Stimulated activated CD8-positive, alpha-beta memory T cell treated with anti-CD3 and anti-CD28 coated beads, Interleukin-15, amount 100 ng/mL, for 4 hours (primary cell): ENCODE data around the gene CAT.
"Not testable (repeated sequence)": the region's sequence is repeated elsewhere in the genome, so short reads cannot be mapped to it uniquely, and the experiment has no call there.

ENCODE experiments used
- DNase-seq, 2 donors: peaks; one replicate each; pipeline ENCODE4 v3.0.0-alpha.2; 2020; ENCODE audit warnings: low read depth in 2 of 2

Gene CAT

DNA sequence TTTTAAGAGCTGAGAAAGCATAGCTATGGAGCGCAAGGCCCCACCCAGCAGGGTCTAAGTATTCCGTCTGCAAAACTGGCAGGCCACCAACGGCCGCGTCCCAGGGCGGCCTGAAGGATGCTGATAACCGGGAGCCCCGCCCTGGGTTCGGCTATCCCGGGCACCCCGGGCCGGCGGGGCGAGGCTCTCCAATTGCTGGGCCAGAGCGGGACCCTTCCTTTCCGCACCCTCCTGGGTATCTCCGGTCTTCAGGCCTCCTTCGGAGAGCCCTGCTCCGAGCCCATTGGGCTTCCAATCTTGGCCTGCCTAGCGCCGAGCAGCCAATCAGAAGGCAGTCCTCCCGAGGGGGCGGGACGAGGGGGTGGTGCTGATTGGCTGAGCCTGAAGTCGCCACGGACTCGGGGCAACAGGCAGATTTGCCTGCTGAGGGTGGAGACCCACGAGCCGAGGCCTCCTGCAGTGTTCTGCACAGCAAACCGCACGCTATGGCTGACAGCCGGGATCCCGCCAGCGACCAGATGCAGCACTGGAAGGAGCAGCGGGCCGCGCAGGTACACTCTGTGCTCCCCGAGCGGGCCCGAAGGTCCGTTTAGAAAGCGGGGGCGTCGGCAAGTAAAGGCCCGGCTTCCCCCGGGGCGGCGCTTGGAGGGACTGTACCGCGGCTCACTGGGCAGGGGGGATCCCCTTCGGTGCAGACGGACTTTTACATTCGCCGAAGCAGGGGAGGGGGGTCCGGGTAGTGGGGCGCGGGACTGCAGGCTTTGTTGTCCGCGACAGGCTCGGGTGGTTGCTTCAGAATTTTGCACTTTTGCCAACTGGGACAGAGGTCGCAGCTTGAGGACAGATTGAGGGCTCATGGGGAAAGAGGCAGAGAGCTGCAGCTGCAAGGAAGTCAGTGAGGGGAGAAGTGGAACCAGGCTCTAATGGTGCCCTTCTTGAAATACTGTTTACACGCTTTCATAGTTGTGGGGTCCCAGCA, at the start of gene CAT:
TSS of gene CAT (plus strand) at position 406 of the 979 bp plus-strand sequence. CDS start at position 486, 80 bp downstream.
- peak; percentile 93 to 95 for DNase-seq

GRCh38 chr11:34394771-34395300, 43.9 kb upstream of the CAT start:
- no peak for DNase-seq

GRCh38 chr11:34395916-34396550, 42.7 kb upstream of the CAT start:
- no peak for DNase-seq

DNA sequence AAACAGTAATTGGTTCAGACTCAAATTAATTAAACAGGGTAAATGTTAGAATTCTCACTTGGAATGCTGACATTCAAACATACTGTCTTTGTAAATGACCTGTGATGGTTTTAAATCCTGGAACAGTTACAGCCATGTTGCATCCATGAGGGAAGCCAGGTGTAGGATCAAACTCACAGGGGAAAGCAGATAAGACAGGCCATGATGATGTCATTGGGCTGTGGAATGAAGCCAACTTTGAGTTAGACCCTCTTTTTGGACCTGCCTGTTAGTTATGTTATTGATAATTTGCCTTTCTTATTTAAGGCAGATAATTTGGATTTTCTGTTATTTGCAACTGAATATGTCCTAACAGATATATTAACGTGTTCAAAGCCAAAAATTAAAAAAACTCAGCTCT, 41.6 kb upstream of the CAT start:
- DNase-seq, result no peak

GRCh38 chr11:34397811-34398210, 40.9 kb upstream of the CAT start:
- DNase-seq, result no peak

DNA sequence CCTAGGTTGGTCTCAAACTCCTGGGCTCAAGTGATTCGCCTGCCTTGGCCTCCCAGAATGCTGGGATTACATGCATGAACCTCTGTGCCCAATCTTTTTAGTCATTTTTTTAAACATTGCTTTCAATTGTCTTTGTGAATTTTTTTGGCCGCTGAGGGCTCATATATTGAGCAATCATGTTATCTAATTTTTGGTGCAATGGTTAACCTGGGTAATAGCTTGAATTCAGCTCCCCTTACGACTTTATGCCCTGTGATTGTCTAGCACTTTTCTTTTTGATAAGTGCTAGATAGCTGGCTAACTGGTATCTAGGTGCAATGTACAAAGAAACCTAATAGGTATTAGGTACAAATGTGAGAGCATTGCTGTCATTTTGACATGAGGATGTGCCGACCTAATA, 35.3 kb upstream of the CAT start:
- no peak for DNase-seq

GRCh38 chr11:34404280-34404679, 34.5 kb upstream of the CAT start:
- DNase-seq, result no peak

DNA sequence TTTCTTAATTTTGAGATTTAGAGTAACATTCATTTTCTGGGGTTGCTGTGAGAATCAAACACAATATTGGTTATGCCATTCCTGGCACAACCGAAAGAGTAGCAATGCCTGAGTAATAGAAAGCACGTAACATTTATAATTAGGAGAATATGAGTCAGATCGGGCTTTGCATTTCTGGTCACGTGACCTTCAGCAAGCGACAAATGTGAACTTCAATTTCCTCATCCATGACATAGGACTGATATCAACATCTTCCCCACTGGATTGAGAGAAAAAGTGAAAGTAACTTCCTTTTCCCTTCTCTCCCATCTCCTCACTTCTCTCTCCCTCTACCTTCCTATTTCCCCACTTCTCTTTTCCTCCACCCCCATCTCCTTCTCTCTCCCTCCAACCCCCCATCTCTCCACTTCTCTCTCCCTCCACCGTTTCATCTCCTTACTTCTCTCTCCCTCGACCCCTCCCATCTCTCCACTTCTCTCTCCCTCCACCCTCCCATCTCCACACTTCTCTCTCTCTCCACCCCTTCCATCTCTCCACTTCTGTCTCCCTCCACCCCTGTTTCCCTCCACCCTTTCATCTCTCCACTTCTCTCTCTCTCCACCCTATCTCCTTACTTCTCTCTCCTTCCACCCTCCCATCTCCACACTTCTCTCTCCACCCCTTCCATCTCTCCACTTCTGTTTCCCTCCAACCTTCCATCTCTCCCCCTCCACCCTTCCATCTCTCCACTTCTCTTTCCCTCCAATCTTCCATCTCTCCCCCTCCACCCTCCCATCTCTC, 33.5 kb upstream of the CAT start:
- DNase-seq, result no peak

DNA sequence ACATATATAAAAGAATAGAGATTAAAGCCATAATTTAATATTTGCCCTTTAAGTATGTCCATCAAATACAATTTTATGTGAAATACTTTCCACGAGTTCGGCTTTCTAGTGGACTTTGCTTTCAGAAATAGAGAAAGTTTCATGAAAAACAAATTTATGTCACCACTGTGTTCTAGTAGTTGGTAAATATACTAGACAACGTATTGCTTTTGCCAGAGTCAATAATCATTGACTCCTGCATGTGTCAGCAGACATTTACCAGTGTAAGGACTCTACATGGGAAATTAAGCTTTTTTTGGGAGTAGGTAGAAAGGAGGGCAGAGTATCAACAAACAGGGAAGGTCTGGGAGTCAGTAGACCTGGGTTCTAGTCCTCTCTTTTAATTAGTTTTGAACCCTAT, 32.3 kb upstream of the CAT start:
- DNase-seq, result no peak

- DNase-seq, result no peak
These were observed 31.5 kb upstream of the CAT start for GRCh38 chr11:34407121-34407813.

GRCh38 chr11:34408580-34409172, 30.1 kb upstream of the CAT start:
- DNase-seq, result no peak

GRCh38 chr11:34411111-34411510, 27.6 kb upstream of the CAT start:
- no peak for DNase-seq

GRCh38 chr11:34411791-34412190, 26.9 kb upstream of the CAT start:
- DNase-seq, result no peak

DNA sequence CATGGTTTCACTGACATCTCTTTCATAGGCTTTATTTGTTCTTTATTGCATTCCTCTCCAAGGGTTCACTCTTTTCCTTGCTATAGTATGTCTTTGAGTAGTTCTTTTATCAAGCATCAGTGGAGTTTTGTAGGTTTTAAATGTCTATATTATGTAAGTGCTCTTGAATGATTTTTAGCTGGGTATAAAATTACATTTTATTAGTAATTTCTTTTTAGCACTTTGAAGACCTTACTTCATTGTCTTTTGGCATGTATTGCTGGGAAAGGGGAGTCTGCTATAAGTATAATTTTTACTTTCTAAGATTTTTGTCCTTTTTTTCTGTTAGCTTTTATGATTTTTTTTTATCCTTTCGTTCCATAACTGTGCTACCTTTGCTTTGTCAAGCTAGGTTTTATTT, 25.5 kb upstream of the CAT start:
- no peak for DNase-seq

- DNase-seq, result no peak
These were observed 23.2 kb upstream of the CAT start for GRCh38 chr11:34415538-34415937.

DNA sequence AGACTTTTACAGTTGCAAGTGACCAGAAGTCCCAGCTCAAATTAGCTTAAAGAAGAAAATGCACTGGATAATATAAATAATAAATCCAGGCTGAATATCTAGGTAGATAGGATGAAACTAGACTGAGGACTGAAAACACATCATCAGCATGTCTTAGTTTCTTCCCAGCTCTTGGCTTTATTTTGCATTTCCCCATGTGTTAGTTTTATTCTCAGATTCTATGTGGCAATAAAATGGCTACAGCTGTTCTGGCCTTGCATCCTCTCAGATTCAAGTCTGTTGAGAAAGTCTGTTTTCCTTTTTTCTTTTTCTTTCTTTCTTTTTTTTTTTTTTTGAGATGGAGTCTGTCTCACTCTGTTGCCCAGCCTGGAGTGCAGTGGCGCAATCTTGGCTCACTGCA, 22.6 kb upstream of the CAT start:
- DNase-seq, result no peak

- no peak for DNase-seq
These were observed 22.0 kb upstream of the CAT start for GRCh38 chr11:34416766-34417165.

GRCh38 chr11:34417202-34417601, 21.5 kb upstream of the CAT start:
- DNase-seq, result no peak

DNA sequence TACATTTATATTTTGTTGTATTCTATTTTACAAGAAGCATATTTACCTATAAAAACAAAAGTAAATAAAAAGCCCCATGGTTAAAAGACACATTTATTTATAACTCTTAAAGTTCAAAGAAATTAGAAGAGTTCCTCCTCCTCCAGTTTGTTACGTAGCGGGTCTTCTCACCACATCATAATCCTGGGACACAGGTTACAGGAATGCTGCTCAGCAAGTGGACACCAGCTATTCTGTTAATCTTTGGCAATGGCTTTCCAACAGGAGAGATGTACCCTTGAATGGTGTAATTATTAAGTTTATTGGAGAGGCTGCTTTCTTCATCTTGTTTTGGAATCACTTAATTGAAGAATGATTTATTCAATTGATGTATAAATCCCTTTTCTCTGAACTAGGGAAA, 19.6 kb upstream of the CAT start:
- DNase-seq, result no peak

GRCh38 chr11:34423300-34423699, 15.4 kb upstream of the CAT start:
- no peak for DNase-seq

- not testable (repeated sequence) for DNase-seq
These were observed 13.9 kb upstream of the CAT start for GRCh38 chr11:34424826-34425225.
